G401 (cell line): ENCODE results near the gene TBC1D22A. TPM values are rescaled to one million over a fixed set of nuclear protein-coding genes. Genes with fewer than 3 reads are reported as not detected.

Experiments
- DNase-seq: peaks from one replicate; pipeline ENCODE4 v3.0.0-alpha.2; 2015; ENCODE audit warnings: low spot score
- in situ Hi-C: cut with HindIII; loops from 2 replicates; pipeline ENCODE4 v1.10.0; 2016; ENCODE audit warnings: low sequenced_read_pairs, mixed read lengths
- total RNA-seq: library from RNA; depleted of rRNA; stranded (reverse); fragments of >200 nt; shearing (Covaris generic); gene quantifications from 2 replicates; pipeline ENCODE4 v1.2.3, GENCODE V29; 2014

The TBC1D22A gene
- total RNA-seq, 1 experiment from 2014 or later: 11.1 TPM

DNA sequence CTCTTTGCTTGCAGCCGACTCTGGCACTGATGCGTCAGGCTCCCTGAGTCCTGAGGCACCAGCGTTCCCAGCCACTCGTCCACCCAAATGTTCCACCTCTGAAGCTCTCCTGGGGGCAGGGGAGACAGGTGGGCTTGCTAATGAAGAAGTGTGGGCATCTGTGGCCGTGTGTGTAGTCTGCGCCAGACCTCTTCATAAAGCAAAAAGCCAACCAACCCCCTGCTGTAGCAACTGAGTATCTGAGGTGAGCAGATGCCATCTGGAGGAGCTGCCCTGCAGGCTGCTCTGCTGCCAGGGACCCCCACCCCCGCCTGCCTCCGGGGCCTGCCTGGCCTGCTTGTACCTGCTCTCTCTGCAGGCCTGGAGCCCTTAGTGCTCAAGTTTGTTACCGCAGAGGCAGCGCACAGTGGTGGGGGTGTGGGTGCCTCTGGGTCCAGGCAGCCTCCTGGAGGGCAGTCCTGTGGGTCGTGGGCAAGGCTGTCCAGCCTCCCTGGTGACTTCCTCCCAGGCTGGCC is 272.5 kb downstream of the TBC1D22A start:
- in situ Hi-C loops: no loop called here
- DNase-seq: peak; percentile 76

GRCh38 chr22:47035425-47035881 is 273.0 kb downstream of the TBC1D22A start:
- DNase-seq: peak; percentile 26
- in situ Hi-C loops: no loop called here

GRCh38 chr22:47036352-47036751 is 273.9 kb downstream of the TBC1D22A start:
- DNase-seq: no peak
- in situ Hi-C loops: no loop called here

DNA sequence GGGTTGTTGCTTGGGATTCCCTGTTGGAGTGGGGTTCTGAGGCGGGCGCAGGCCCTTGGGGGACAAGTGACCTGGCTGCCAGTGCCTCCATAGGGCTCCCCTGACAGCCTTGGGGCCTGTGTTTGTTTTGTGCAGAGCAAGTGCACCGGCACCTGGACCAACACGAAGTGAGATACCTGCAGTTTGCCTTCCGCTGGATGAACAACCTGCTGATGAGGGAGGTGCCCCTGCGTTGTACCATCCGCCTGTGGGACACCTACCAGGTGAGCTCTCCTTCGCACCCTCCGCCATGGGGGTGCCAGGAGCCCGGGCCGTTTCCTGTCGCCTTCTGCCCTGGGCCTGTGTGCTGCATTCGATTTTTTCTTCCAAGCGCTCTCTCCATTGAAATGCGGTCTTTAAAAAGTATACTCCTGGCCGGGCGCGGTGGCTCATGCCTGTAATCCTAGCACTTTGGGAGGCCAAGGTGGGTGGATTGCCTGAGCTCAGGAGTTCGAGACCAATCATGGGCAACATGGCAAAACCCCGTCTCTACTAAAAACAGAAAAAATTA is 274.6 kb downstream of the TBC1D22A start:
- in situ Hi-C loops: no loop called here
- DNase-seq: no peak

GRCh38 chr22:47038206-47038835 is 275.9 kb downstream of the TBC1D22A start:
- in situ Hi-C loops: no loop called here
- DNase-seq: no peak

GRCh38 chr22:47039356-47039755 is 276.9 kb downstream of the TBC1D22A start:
- in situ Hi-C loops: no loop called here
- DNase-seq: no peak

- in situ Hi-C loops: no loop called here
- DNase-seq: no peak
These were observed 278.2 kb downstream of the TBC1D22A start for GRCh38 chr22:47040486-47041270.

DNA sequence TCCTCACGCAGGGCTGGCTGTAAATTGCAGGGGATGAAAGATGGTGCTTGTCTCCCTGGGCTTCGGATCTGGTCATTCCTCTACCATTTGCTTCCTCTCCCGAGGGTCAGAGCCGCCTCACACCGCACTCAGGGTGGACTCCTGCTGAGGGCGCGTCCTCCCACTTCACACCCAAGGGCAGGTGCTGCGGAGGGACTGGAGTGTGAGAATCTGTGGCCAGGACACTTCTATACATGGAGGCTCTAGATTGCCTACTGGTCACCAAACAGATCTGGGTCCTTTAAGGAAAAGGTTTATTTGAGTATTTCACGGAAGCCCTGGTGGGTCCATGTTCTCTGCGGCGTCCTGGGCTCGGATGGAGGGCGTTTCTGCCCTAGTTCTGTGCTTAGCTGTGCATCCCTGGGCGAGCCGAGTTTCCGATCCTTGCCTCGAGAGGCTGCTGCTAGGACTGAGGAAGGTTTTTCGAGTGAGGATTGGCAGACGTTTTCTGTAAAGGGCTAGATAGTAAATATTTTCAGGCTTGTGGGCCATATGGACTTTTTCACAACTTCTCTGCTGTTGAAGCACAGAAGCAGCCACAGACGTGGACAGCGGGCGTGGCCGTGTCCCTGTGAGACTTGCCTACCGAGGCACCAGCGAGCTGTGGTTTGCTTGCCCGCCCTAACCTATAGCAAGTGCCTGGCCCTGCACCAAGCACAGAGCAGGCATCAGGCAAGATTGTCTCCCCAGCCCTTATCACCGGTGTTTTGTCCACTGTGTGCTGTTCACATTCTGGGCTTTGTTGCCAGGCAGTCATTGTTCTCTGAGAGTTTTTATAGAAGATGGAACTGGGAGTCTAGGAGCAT is 279.0 kb downstream of the TBC1D22A start:
- in situ Hi-C loops: no loop called here
- no peak for DNase-seq

- in situ Hi-C loops: no loop called here
These were observed 279.8 kb downstream of the TBC1D22A start for GRCh38 chr22:47042116-47042825.

DNA sequence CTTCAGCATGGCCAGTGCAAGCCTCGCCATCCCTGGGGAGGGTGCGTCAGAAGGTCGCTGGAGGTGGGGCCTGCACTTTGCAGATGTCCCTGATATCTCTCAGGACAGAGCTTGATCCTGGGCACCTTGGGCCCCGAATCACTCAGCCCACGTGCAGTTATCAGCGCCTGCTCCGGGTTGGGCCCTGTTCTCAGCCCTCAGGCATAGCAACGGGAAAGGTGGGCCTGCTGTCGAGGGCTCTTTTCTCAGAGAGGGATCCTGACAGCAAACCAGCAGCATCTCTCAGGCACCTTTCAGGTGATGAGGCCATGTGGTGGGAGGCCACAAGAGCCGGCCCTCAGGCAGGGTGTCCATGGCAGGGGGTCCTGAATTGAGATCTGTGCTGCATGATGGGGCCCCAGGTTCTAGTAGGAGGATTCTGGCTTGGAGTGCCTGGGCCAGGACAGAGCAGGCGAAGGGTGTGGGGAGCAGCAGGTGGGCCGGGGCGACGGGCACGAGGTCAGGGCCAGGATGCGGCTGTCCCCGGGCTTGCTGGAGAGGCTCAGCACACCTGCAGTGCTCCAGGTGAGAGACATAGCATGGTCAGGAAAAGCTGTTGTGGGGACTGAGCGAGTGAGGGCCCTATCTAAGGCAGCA is 280.5 kb downstream of the TBC1D22A start:
- in situ Hi-C loops: no loop called here
- DNase-seq: no peak

More at GRCh38 chr22:47042116-47042825, 279.8 kb downstream of the TBC1D22A start:
- DNase-seq: no peak

GRCh38 chr22:47043835-47044721 is 281.6 kb downstream of the TBC1D22A start:
- peak; percentile 91 for DNase-seq

GRCh38 chr22:47044722-47045535 is 282.5 kb downstream of the TBC1D22A start:
- in situ Hi-C loops: no loop called here
- DNase-seq: no peak

More at GRCh38 chr22:47043835-47044721, 281.6 kb downstream of the TBC1D22A start:
- in situ Hi-C loops: no loop called here

- in situ Hi-C loops: no loop called here
- DNase-seq: no peak
These were observed 283.4 kb downstream of the TBC1D22A start for GRCh38 chr22:47045691-47046410.

DNA sequence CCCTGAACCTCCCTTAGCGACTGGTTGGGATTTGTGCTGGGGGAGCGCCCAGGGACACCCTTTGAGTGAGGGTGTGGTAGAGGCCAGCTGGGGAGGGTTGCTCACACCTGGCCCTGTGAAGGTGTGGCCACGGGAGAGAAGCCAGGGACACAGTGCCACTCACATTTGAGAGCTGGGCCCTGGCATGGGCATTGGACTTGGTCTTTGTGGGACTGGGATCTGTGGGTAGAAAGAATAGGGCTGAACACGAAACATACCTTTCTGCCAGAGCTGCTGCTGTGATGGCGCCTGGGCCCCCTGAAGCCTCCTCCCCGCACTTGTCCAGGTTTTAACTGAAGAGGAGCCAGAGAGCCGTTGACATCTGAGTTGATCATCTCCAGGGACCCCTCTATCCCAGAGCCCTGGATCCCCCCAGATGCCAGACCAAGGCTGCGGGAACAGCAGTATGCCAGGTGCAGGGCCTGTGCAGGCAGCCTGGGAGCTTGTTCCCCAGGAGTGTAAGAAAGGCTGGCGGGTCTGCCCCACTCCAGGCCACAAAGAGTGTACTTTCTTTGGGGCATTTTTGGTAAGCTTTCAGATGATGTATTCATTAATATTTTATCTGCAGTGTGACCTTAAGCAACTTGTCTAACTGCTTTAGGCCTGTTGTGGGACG is 284.1 kb downstream of the TBC1D22A start:
- in situ Hi-C loops: no loop called here
- DNase-seq: no peak

- in situ Hi-C loops: no loop called here
These were observed 285.1 kb downstream of the TBC1D22A start for GRCh38 chr22:47047321-47048122.

More at GRCh38 chr22:47047321-47048122, 285.1 kb downstream of the TBC1D22A start:
- no peak for DNase-seq
